GM12878 (cell line): ENCODE measurements around the gene COL5A3. TPM values are rescaled to one million over a fixed set of nuclear protein-coding genes. Genes with fewer than 3 reads are reported as not detected.

Experiments used
- ATAC-seq: fragments of 200-7000 bp; cut with Tn5 transposase; 3 replicates; pipeline ENCODE4 v1.9.1; 2020; ENCODE audit warnings: mild to moderate bottlenecking, moderate library complexity
- BruUV-seq: library from RNA; stranded (reverse); fragments of 400-500 nt; replicated peaks from 2 replicates; lab custom pipeline; 2021; lab: Mats Ljungman, UMichigan
- CTCF ChIA-PET: fragments of 300-600 bp; sonication (Branson Sonifier 250); formaldehyde crosslinking; extraction: SDS; loops from one replicate; lab custom pipeline; 2021; ENCODE audit warnings: inconsistent platforms; lab: Yijun Ruan, JAX
- POLR2A ChIA-PET: fragments of 350-600 bp; formaldehyde crosslinking; extraction: SDS; loops from one replicate; lab custom pipeline; 2021; ENCODE audit warnings: inconsistent platforms; lab: Charles Lee
- RAD21 ChIA-PET: fragments of 300-600 bp; sonication (Branson Sonifier 250); formaldehyde crosslinking; loops from one replicate; lab custom pipeline; 2023; ENCODE audit warnings: antibody characterized with exemption; ENCODE audit not compliant: unreplicated experiment; lab: Charles Lee
- SMC1A ChIA-PET: fragments of 300-600 bp; sonication (Branson Sonifier 250); formaldehyde crosslinking; loops from one replicate; lab custom pipeline; 2023; ENCODE audit not compliant: unreplicated experiment, uncharacterized antibody; lab: Charles Lee
- DNase-seq: peaks from one replicate; pipeline ENCODE4 v3.0.0-alpha.2; 2011; ENCODE audit warnings: low read depth, low spot score
- FAIRE-seq: peaks from 3 replicates; lab custom pipeline; 2011; peaks lifted over from hg19 to GRCh38; lab: Jason Lieb, UNC
- H2AFZ ChIP-seq: 2 replicates; pipeline ENCODE4 v1.6.0; 2011; ENCODE audit warnings: low read depth, low read length, control low read depth; ENCODE audit not compliant: control insufficient read depth
- H3K27ac ChIP-seq: 2 replicates; pipeline ENCODE4 v1.5.1; 2011; ENCODE audit warnings: control low read depth; ENCODE audit not compliant: control insufficient read depth, insufficient read depth
- H3K27me3 ChIP-seq, 2 experiments: replicated peaks in 1 of 2; 2 replicates each; pipeline versions ENCODE4 v1.6.0 to v1.6.1; 2011; ENCODE audit warnings: low read length in 1 of 2; ENCODE audit not compliant: control insufficient read depth in 2 of 2, insufficient read depth in 2 of 2
- H3K36me3 ChIP-seq, 2 experiments: 2 replicates each; pipeline ENCODE4 v1.5.1; 2011; ENCODE audit warnings: low read length in 1 of 2; ENCODE audit not compliant: control insufficient read depth in 2 of 2, insufficient read depth in 2 of 2
- H3K4me1 ChIP-seq: 2 replicates; pipeline ENCODE4 v1.6.1; 2011; ENCODE audit warnings: mild to moderate bottlenecking, low read length, moderate library complexity, mixed read lengths; ENCODE audit not compliant: control insufficient read depth, insufficient read depth
- H3K4me2 ChIP-seq: 2 replicates; pipeline ENCODE4 v1.6.0; 2011; ENCODE audit warnings: control low read depth; ENCODE audit not compliant: control insufficient read depth, insufficient read depth
- H3K4me3 ChIP-seq: fragments of 200-600 bp; sonication (generic); 2 replicates; pipeline ENCODE4 v1.5.1; 2016
- H3K79me2 ChIP-seq: 2 replicates; pipeline ENCODE4 v1.6.0; 2011; ENCODE audit warnings: low read length; ENCODE audit not compliant: control insufficient read depth, insufficient read depth
- H3K9ac ChIP-seq: 2 replicates; pipeline ENCODE4 v1.8.0; 2011; ENCODE audit warnings: low read length, control low read depth, mixed read lengths; ENCODE audit not compliant: control insufficient read depth, insufficient read depth
- H3K9me3 ChIP-seq: replicated peaks from 3 replicates; pipeline ENCODE4 v1.5.1; 2011; ENCODE audit warnings: mild to moderate bottlenecking, low read length; ENCODE audit not compliant: control insufficient read depth, insufficient read depth
- H4K20me1 ChIP-seq: 2 replicates; pipeline ENCODE4 v1.6.0; 2011; ENCODE audit not compliant: control insufficient read depth, insufficient read depth
- ATF7 ChIP-seq: fragments of 450-650 bp; IDR thresholded peaks from 2 replicates; pipeline ENCODE4 v1.6.1; 2016; ENCODE audit warnings: low read depth, mild to moderate bottlenecking
- BCLAF1 ChIP-seq: fragments of 450-650 bp; IDR thresholded peaks from 2 replicates; pipeline ENCODE4 v1.6.1; 2017; ENCODE audit warnings: antibody characterized with exemption, mild to moderate bottlenecking, moderate library complexity
- CEBPB ChIP-seq, 2 experiments: fragments of 150-350 bp in 1 of 2; IDR thresholded peaks; 2 replicates each; pipeline ENCODE4 v1.6.1; 2012 to 2014; ENCODE audit warnings: low read depth in 2 of 2, low read length in 2 of 2, borderline replicate concordance in 1 of 2, inconsistent platforms in 1 of 2
- EED ChIP-seq: sonication (generic); IDR thresholded peaks from 2 replicates; pipeline ENCODE4 v1.6.1; 2016; ENCODE audit warnings: antibody characterized with exemption, low read depth
- FOXM1 ChIP-seq: IDR thresholded peaks from 2 replicates; pipeline ENCODE4 v1.6.1; 2012; ENCODE audit warnings: low read depth, mild to moderate bottlenecking, inconsistent platforms, low read length, moderate library complexity
- KAT2A ChIP-seq: conservative IDR thresholded peaks from 2 replicates; pipeline ENCODE4 v1.6.1; 2011; ENCODE audit warnings: low read depth, low read length; ENCODE audit not compliant: control insufficient read depth
- KDM1A ChIP-seq: fragments of 200-600 bp; sonication (generic); IDR thresholded peaks from 2 replicates; pipeline ENCODE4 v1.6.1; 2016; ENCODE audit warnings: borderline replicate concordance
- MEF2B ChIP-seq: fragments of 450-650 bp; IDR thresholded peaks from 2 replicates; pipeline ENCODE4 v1.6.1; 2018; ENCODE audit warnings: mild to moderate bottlenecking, moderate library complexity; ENCODE audit not compliant: partially characterized antibody, poor library complexity, severe bottlenecking
- PAX5 ChIP-seq: IDR thresholded peaks from 2 replicates; pipeline ENCODE4 v1.6.1; 2011; ENCODE audit warnings: low read depth, low read length, borderline replicate concordance
- PKNOX1 ChIP-seq: fragments of 450-650 bp; IDR thresholded peaks from 2 replicates; pipeline ENCODE4 v1.6.1; 2016; ENCODE audit warnings: mild to moderate bottlenecking
- POLR2AphosphoS5 ChIP-seq: IDR thresholded peaks from 2 replicates; pipeline ENCODE4 v1.6.1; 2011; ENCODE audit warnings: mild to moderate bottlenecking, low read length, inconsistent platforms
- RCOR1 ChIP-seq: conservative IDR thresholded peaks from 2 replicates; pipeline ENCODE4 v1.6.1; 2012; ENCODE audit warnings: low read depth, low read length, improper control_type of control experiment
- SMARCA5 ChIP-seq: fragments of 450-650 bp; IDR thresholded peaks from 2 replicates; pipeline ENCODE4 v1.6.1; 2017; ENCODE audit warnings: mild to moderate bottlenecking
- SP1 ChIP-seq: IDR thresholded peaks from one replicate; pipeline ENCODE4 v1.6.1; 2011; ENCODE audit warnings: low read depth, low read length
- SUZ12 ChIP-seq: fragments of 200-600 bp; sonication (generic); IDR thresholded peaks from one replicate; pipeline ENCODE4 v1.6.1; 2018; ENCODE audit warnings: antibody characterized with exemption, mild to moderate bottlenecking; ENCODE audit not compliant: unreplicated experiment
- TARDBP ChIP-seq: IDR thresholded peaks from 2 replicates; pipeline ENCODE4 v1.6.1; 2016; ENCODE audit warnings: borderline replicate concordance
- ZBED1 ChIP-seq: IDR thresholded peaks from 2 replicates; pipeline ENCODE4 v1.6.1; 2016; ENCODE audit warnings: borderline replicate concordance
- ZNF622 ChIP-seq: fragments of 450-650 bp; IDR thresholded peaks from 2 replicates; pipeline ENCODE4 v1.6.1; 2017; ENCODE audit warnings: mild to moderate bottlenecking, inconsistent platforms
- WGBS: methylation state at CpG from one replicate; pipeline ENCODE4 v1.1.6; 2016; ENCODE audit warnings: low lambda C conversion rate; ENCODE audit not compliant: insufficient replicate concordance, insufficient coverage; ENCODE audit errors: missing lambda C conversion rate; 5-methylcytosine and 5-hydroxymethylcytosine counted together
- in situ Hi-C: fragments of 300-500 bp; cut with MboI; formaldehyde crosslinking; loops from 9 replicates; pipeline ENCODE4 v1.14.3; 2018; ENCODE audit warnings: mixed read lengths
- intact Hi-C: fragments of 100-400 bp; cut with micrococcal nuclease; formaldehyde crosslinking; loops from one replicate; pipeline ENCODE4 v1.14.2; 2022; ENCODE audit not compliant: unreplicated experiment
- polyA plus RNA-seq, 11 experiments: library from polyadenylated mRNA; depleted of rRNA in 4 of 11; unstranded in 6 of 11; stranded (reverse) in 5 of 11; fragments of >200 nt; fragmentation: Nextera tagmentation in 4 of 11; fragmentation: Illumina TruSeq in 1 of 11; extraction: Ambion mirVana in 4 of 11; extraction: Trizol in 1 of 11; gene quantifications; 1 replicate in 1 of 11; 2 replicates in 10 of 11; pipeline versions ENCODE4 v1.2.1 to v1.2.3, GENCODE V29; 2011 to 2016; ENCODE audit warnings: inconsistent platforms in 2 of 11, missing spikeins in 2 of 11, low read depth in 1 of 11
- total RNA-seq, 4 experiments: library from RNA; depleted of rRNA in 3 of 4; stranded (reverse); fragments of >200 nt in 3 of 4; fragmentation: Illumina TruSeq in 1 of 4; extraction: Trizol in 1 of 4; gene quantifications; 2 replicates each; pipeline versions ENCODE4 v1.2.1 to v1.2.3, GENCODE V29; 2013 to 2021
- TF ChIP-seq, protein P1 (sequence below): IDR thresholded peaks from 2 replicates; pipeline ENCODE4 v1.6.1; 2012; ENCODE audit warnings: low read depth, low read length, improper control_type of control experiment

Gene COL5A3
- total and polyA plus RNA-seq, 10 of the 15 experiments (the other 5 are each of a cell fraction or from before 2014, with no cell fraction given): under 0.01 to 8.3 (median 0.10) TPM; not detected in 2

DNA sequence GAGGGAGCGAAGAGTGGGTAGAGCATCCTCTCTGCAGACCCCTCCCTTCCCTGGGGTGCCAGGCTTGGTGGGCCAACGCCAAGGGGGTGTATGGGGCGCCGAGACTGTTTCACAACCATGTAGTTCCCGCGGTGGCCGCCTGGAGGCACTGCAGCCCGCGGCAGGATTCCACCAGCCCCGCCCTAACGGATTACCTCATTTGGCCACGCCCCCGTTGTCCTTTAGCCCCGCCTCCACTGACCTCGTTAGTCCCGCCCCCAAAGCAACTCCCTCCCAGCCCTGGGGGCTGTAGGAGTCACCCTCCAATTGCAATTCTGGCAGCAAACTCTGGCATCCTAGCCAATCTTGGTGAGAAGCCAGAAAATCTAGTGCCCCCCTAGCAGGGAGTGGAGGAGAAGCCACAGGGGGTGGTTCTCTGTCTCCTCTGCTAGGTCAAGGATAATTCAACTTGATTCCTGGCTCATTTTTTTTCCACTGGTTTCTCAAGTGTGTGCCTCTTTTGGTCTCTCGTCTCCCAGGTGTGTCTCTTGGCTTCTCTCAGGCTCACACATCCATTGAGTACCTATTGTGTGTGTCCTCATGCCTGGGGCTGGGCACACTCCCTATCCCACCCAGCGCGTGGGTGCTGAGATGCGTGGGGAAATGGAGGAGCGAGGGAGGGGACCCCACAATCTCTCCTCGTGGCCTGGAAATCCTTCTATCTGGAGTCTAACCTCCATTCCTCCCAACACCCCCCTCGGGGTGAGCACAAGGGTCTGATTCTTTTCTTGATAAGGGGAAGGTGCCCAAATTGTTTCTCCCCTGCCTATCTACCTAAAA lies 76.0 kb downstream of the COL5A3 start:
- FAIRE-seq: peak; percentile 73
- Histone ChIP-seq H3K79me2 (no peaks in the 10 kb centered on the region), H2AFZ (no peak overlapping the region), H3K9ac (no peak overlapping the region), H3K27ac (no peak overlapping the region), H3K36me3 (no peaks in the 10 kb centered on the region), H3K9me3 (no peaks in the 10 kb centered on the region; the same call in 2 of the 3 replicates), H3K27me3 (no peaks in the 10 kb centered on the region), H3K4me2 (no peak overlapping the region), H3K4me1 (no peaks in the 10 kb centered on the region), H3K4me3 (no peak overlapping the region), H4K20me1 (no peaks in the 10 kb centered on the region)
- peak; percentile 85 for ATAC-seq
- intact Hi-C loops (loop anchor here (1.0 to 2.0 kb wide), 3 partner anchors 66 to 316 kb away; no protein-coding TSS in a partner anchor), in situ Hi-C loops (loop anchor here (5.0 kb wide), 1 partner anchor 93 kb away; no protein-coding TSS in a partner anchor)
- BruUV-seq: no TSS peak
- ChIA-PET POLR2A (no interaction called here), SMC1A (no interaction called here), CTCF (interaction anchor here (0.9 to 4.4 kb wide), 3 partner anchors 66 to 316 kb away, joined by 3 to 60 read pairs (median 34); no protein-coding TSS in a partner anchor), RAD21 (interaction anchor here (1.0 kb wide), 1 partner anchor 315 kb away, joined by 3 read pairs; no protein-coding TSS in a partner anchor)
- no peak for DNase-seq
- 10% methylated on average over 23 of the region's 23 CpGs for WGBS
- TF ChIP-seq SUZ12: no peak
- TF ChIP-seq SMARCA5: peak; percentile 50; the same call in 1 of the 2 replicates
- TF ChIP-seq KDM1A: no peak
- no peak for TF ChIP-seq POLR2AphosphoS5
- TF ChIP-seq BCLAF1: no peak
- no peak for TF ChIP-seq MEF2B
- no peak for TF ChIP-seq RCOR1
- TF ChIP-seq, protein P1, sequence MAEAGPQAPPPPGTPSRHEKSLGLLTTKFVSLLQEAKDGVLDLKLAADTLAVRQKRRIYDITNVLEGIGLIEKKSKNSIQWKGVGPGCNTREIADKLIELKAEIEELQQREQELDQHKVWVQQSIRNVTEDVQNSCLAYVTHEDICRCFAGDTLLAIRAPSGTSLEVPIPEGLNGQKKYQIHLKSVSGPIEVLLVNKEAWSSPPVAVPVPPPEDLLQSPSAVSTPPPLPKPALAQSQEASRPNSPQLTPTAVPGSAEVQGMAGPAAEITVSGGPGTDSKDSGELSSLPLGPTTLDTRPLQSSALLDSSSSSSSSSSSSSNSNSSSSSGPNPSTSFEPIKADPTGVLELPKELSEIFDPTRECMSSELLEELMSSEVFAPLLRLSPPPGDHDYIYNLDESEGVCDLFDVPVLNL: no peak
- TF ChIP-seq ATF7: peak; percentile 93
- TF ChIP-seq PAX5: no peak
- TF ChIP-seq KAT2A: no peak
- TF ChIP-seq PKNOX1: no peak
- no peak for TF ChIP-seq EED
- no peak for TF ChIP-seq ZBED1
- no peak for TF ChIP-seq TARDBP
- TF ChIP-seq CEBPB (IDR thresholded peaks at IDR 0.05; ENCODE audit: borderline replicate concordance in 1 of 2, low read depth in 2 of 2, low read length in 2 of 2): no peak
- TF ChIP-seq ZNF622: no peak
- TF ChIP-seq SP1: peak; percentile 77
- TF ChIP-seq FOXM1: no peak
